SK-N-SH treated with all-trans-retinoic acid at 6 μM for 48 hours (cell line): ENCODE results near the gene KASH5.

ENCODE experiments used
- BACH2 ChIP-seq: fragments of 250-450 bp; sonication (Bioruptor Pico); IDR thresholded peaks from 2 replicates; pipeline ENCODE4 v1.9.0; 2021; ENCODE audit warnings: mild to moderate bottlenecking, borderline replicate concordance
- GLIS3 ChIP-seq: fragments of 250-450 bp; sonication (Bioruptor Pico); IDR thresholded peaks from 2 replicates; pipeline ENCODE4 v1.5.0; 2020; ENCODE audit warnings: mild to moderate bottlenecking, moderate library complexity

DNA sequence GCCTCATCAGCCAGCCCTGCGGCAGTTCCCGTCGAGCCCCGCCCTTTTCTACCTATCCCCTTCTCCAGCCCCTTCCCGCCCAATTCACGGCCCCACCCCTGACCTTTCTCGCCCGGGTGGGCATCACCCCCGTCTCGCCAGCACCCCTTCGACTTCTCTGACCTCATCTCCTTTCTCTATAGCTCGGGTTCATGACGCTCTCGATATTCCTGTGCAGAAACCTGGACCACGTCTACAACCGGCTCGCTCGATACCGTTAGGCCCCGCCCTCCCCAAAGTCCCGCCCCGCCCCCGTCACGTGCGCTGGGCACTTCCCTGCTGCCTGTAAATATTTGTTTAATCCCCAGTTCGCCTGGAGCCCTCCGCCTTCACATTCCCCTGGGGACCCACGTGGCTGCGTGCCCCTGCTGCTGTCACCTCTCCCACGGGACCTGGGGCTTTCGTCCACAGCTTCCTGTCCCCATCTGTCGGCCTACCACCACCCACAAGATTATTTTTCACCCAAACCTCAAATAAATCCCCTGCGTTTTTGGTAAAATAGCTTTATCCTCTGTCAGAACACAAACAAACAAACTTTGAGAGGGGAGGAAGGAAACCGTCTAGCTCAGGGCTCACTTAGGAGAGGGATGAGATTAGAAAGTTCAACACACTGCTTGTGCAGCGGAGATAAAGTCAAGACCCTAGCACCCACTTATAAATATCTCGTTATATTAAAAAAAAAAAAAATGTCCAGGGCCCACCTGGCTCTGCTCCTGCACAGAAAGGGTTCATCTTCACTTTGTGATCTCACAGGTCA lies 47.8 kb upstream of the KASH5 start:
- no peak for TF ChIP-seq GLIS3 (CRISPR knock-in tag)
- TF ChIP-seq BACH2 = no peak
